Esophagus muscularis mucosa (tissue), 4 donors: ENCODE measurements around the gene PATL2. TPM values are rescaled to one million over a fixed set of nuclear protein-coding genes. Genes with fewer than 3 reads are reported as not detected.
A peak's percentile ranks its signal among the peaks of the same experiment; 100 is the strongest.

Source experiments
- DNase-seq: peaks from one replicate; pipeline ENCODE4 v3.0.0-alpha.2; 2017; ENCODE audit errors: extremely low spot score
- H3K27ac ChIP-seq, 4 donors: fragments of 200-600 bp; sonication (generic); replicated peaks in 1 of 4; 1 replicate in 3 of 4; 2 replicates in 1 of 4; pipeline ENCODE4 v1.5.1; 2016 to 2019; ENCODE audit warnings: mild to moderate bottlenecking in 1 of 4
- H3K27me3 ChIP-seq, 4 donors: fragments of 200-600 bp; sonication (generic); one replicate each; pipeline versions ENCODE4 v1.5.1 to v1.6.0; 2016 to 2019
- H3K36me3 ChIP-seq, 4 donors: fragments of 200-600 bp; sonication (generic); one replicate each; pipeline ENCODE4 v1.5.1; 2016 to 2019
- H3K4me1 ChIP-seq, 4 donors: fragments of 200-600 bp; sonication (generic); one replicate each; pipeline ENCODE4 v1.5.1; 2016 to 2019
- H3K4me3 ChIP-seq, 4 donors: fragments of 200-600 bp; sonication (generic); 1 replicate in 2 of 4; 2 replicates in 2 of 4; pipeline ENCODE4 v1.5.1; 2016 to 2019; ENCODE audit warnings: mild to moderate bottlenecking in 4 of 4, moderate library complexity in 1 of 4
- H3K9me3 ChIP-seq, 4 donors: fragments of 200-600 bp; sonication (generic); 1 replicate in 3 of 4; 2 replicates in 1 of 4; pipeline ENCODE4 v1.5.1; 2016 to 2019
- CTCF ChIP-seq, 3 experiments: fragments of 200-600 bp in 2 of 3; fragments of 450-650 bp in 1 of 3; sonication (generic) in 2 of 3; IDR thresholded peaks; one replicate each; pipeline ENCODE4 v1.5.1; 2017 to 2019; ENCODE audit warnings: antibody characterized with exemption in 3 of 3, mild to moderate bottlenecking in 2 of 3, moderate library complexity in 1 of 3
- EP300 ChIP-seq: sonication (generic); formaldehyde crosslinking; IDR thresholded peaks from one replicate; pipeline ENCODE4 v1.6.1; 2017; ENCODE audit warnings: antibody characterized with exemption
- POLR2A ChIP-seq: fragments of 450-650 bp; IDR thresholded peaks from one replicate; pipeline ENCODE4 v1.6.1; 2017; ENCODE audit warnings: antibody characterized with exemption, moderate library complexity, mild to moderate bottlenecking, low read depth
- POLR2AphosphoS5 ChIP-seq, 2 donors: sonication (generic); formaldehyde crosslinking; IDR thresholded peaks; one replicate each; pipeline ENCODE4 v1.6.1; 2017; ENCODE audit warnings: antibody characterized with exemption in 2 of 2
- WGBS: methylation state at CpG from one replicate; pipeline ENCODE4 v1.1.5; 2018; 5-methylcytosine and 5-hydroxymethylcytosine counted together
- intact Hi-C: fragments of 100-400 bp; cut with DNase I; formaldehyde crosslinking; loops from one replicate; pipeline ENCODE4 v1.15.1; 2023
- total RNA-seq, 4 donors: library from RNA; depleted of rRNA; stranded (reverse); fragments of >200 nt; gene quantifications; one replicate each; pipeline versions ENCODE4 v1.1.0 to v1.2.1, GENCODE V29; 2016

Gene PATL2
- total RNA-seq, 4 donors from 2014 or later: 0.19 to 0.50 (median 0.41) TPM

- 74% methylated on average over 3 of the region's 3 CpGs for WGBS
- no peaks in the 10 kb centered on the region for H3K9me3 ChIP-seq
- H3K27ac ChIP-seq: peak within 1 kb of the TSS; percentile 16 to 66 (median 36)
- intact Hi-C loops: loop anchor here (10.0 kb wide), 1 partner anchor 151 kb away; no protein-coding TSS in a partner anchor
- H3K27me3 ChIP-seq: no peaks in the 10 kb centered on the region
- peaks cover 3 to 27% (median 14%) of the 10 kb centered on the region in 4 donors for H3K4me1 ChIP-seq
- no peak within 1 kb of the TSS for H3K4me3 ChIP-seq
- no peak for DNase-seq
- no peak for TF ChIP-seq POLR2A
- TF ChIP-seq CTCF (IDR thresholded peaks at IDR 0.05): no peak
- no peak for TF ChIP-seq EP300
- no peak for TF ChIP-seq POLR2AphosphoS5 (IDR thresholded peaks at IDR 0.05)
- peaks cover 0 to 12% (median 9%) of the 10 kb centered on the region in 4 donors for H3K36me3 ChIP-seq
Measured at GRCh38 chr15:44736181-44736765, 25.1 kb upstream of the PATL2 start, which contains the start of gene TRIM69. Gene TRIM69, plus strand, starts transcription at chr15:44736528. Its CDS starts 177 bp downstream, at chr15:44736705.

- Histone ChIP-seq H3K27me3 (no peaks in the 10 kb centered on the region), H3K9me3 (no peaks in the 10 kb centered on the region), H3K4me3 (no peak overlapping the region), H3K4me1 (peaks cover 9 to 34% (median 18%) of the 10 kb centered on the region in 4 donors), H3K27ac (peak overlapping the region; percentile 16 to 66 (median 36)), H3K36me3 (peaks cover 0 to 12% (median 9%) of the 10 kb centered on the region in 4 donors)
- WGBS: 43% methylated on average over 8 of the region's 8 CpGs
- no peak for DNase-seq
- TF ChIP-seq POLR2A: no peak
- TF ChIP-seq EP300: no peak
- TF ChIP-seq CTCF (IDR thresholded peaks at IDR 0.05): no peak
- intact Hi-C loops: loop anchor here (10.0 kb wide), 1 partner anchor 151 kb away; no protein-coding TSS in a partner anchor
Measured at GRCh38 chr15:44735482-44736180, 24.5 kb upstream of the PATL2 start.

- 76% methylated on average over 2 of the region's 2 CpGs for WGBS
- TF ChIP-seq POLR2AphosphoS5 (IDR thresholded peaks at IDR 0.05) (no peak), POLR2A (no peak), CTCF (IDR thresholded peaks at IDR 0.05) (no peak)
- Histone ChIP-seq H3K36me3 (peaks cover 0 to 12% (median 9%) of the 10 kb centered on the region in 4 donors), H3K4me3 (no peak overlapping the region), H3K4me1 (peaks cover 15 to 40% (median 25%) of the 10 kb centered on the region in 4 donors), H3K27ac (peak overlapping the region in 2 of 4 donors; percentile 16 to 66), H3K9me3 (no peaks in the 10 kb centered on the region), H3K27me3 (no peaks in the 10 kb centered on the region)
- intact Hi-C loops: loop anchor here (10.0 kb wide), 1 partner anchor 150 kb away; no protein-coding TSS in a partner anchor
- no peak for DNase-seq
Measured at GRCh38 chr15:44734839-44735481, 23.8 kb upstream of the PATL2 start.

DNA sequence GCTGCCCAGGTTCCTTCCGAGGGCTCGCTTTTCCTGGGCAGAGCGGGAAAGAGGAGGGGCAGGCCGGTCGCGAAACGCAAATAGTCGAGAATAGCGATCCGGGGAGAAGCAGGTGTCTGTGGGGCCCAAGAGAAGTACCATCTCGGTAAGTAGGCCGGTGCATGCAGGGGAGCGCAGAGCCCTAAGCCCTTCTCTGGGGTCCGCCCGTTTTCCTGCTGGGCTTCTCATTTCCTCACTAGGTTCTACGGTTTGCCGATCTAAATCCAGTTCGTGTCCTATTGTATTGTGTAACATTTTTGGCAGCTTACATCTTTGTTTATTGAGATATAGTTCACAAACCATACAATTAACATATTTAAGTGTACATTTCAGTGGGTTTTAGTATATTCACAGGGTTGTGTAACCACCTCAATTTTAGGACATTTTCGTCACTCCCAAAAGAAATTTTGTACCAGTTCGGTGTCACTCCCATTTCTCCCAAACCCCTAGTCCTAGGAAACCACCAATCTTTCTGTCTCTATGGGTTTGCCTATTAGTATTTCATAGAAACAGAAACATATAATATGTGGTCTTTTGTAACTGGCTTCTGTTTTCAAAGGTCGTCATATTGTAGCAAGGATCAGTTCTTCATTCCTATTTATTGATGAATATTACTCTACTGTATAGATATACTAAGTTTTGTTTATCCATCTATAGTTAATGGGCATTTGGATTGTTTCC, 18.4 kb upstream of the PATL2 start:
- H3K27ac ChIP-seq: peak overlapping the region; percentile 96 to 99 (median 98)
- no peaks in the 10 kb centered on the region for H3K27me3 ChIP-seq
- peak overlapping the region; percentile 75 to 86 (median 82) for H3K4me3 ChIP-seq
- DNase-seq: no peak
- no peak for TF ChIP-seq EP300
- no peak for TF ChIP-seq POLR2AphosphoS5 (IDR thresholded peaks at IDR 0.05)
- no peak for TF ChIP-seq POLR2A
- TF ChIP-seq CTCF (IDR thresholded peaks at IDR 0.05): no peak
- intact Hi-C loops: loop anchor here (10.0 kb wide), 1 partner anchor 145 kb away; no protein-coding TSS in a partner anchor
- H3K9me3 ChIP-seq: no peaks in the 10 kb centered on the region
- H3K36me3 ChIP-seq: peaks cover 0 to 12% (median 9%) of the 10 kb centered on the region in 4 donors
- peaks cover 29 to 60% (median 48%) of the 10 kb centered on the region in 4 donors for H3K4me1 ChIP-seq
- WGBS: 3% methylated on average over 21 of the region's 21 CpGs
